NCI-H748 (cell line): Measurements from ENCODE around the gene TIMM9.
A peak's percentile ranks its signal among the peaks of the same experiment; 100 is the strongest.
"Not testable (repeated sequence)": the region's sequence is repeated elsewhere in the genome, so short reads cannot be mapped to it uniquely, and the experiment has no call there.

Source experiments
- DNase-seq: peaks from one replicate; lab custom pipeline; 2025; ENCODE audit not compliant: unreplicated experiment; lab: John Stamatoyannopoulos, UW

Gene TIMM9

GRCh38 chr14:58398895-58399294 lies 28.4 kb downstream of the TIMM9 start:
- no peak for DNase-seq

GRCh38 chr14:58398495-58398894 lies 28.8 kb downstream of the TIMM9 start:
- DNase-seq: no peak

GRCh38 chr14:58397156-58397555 lies 30.2 kb downstream of the TIMM9 start:
- DNase-seq: no peak

GRCh38 chr14:58395812-58396788 lies 31.2 kb downstream of the TIMM9 start, which contains the start of gene TOMM20L:
Gene TOMM20L, plus strand, starts transcription at chr14:58395930. Its CDS starts 28 bp downstream, at chr14:58395958.
- DNase-seq: peak; percentile 85

- DNase-seq: no peak
These were observed 31.8 kb downstream of the TIMM9 start for GRCh38 chr14:58395562-58395811.

- no peak for DNase-seq
These were observed 36.5 kb downstream of the TIMM9 start for GRCh38 chr14:58390830-58391229.

GRCh38 chr14:58376791-58377190 lies 50.5 kb downstream of the TIMM9 start:
- DNase-seq: no peak

GRCh38 chr14:58368956-58369355 lies 58.4 kb downstream of the TIMM9 start:
- no peak for DNase-seq

- DNase-seq: no peak
These were observed 60.0 kb downstream of the TIMM9 start for GRCh38 chr14:58367296-58367695.

GRCh38 chr14:58364316-58364715 lies 63.0 kb downstream of the TIMM9 start:
- no peak for DNase-seq

- DNase-seq: peak; percentile 59
These were observed 64.4 kb downstream of the TIMM9 start for GRCh38 chr14:58362798-58363412.

GRCh38 chr14:58362272-58362671 lies 65.1 kb downstream of the TIMM9 start:
- not testable (repeated sequence) for DNase-seq
